ENCODE results near the gene KRT25. TPM values are rescaled to one million over a fixed set of nuclear protein-coding genes. Genes with fewer than 3 reads are reported as not detected.

Gene KRT25
- total and polyA plus RNA-seq, 2 donors (not counting 3 experiments of a cell fraction or from before 2014, with no cell fraction given) = not detected

DNA sequence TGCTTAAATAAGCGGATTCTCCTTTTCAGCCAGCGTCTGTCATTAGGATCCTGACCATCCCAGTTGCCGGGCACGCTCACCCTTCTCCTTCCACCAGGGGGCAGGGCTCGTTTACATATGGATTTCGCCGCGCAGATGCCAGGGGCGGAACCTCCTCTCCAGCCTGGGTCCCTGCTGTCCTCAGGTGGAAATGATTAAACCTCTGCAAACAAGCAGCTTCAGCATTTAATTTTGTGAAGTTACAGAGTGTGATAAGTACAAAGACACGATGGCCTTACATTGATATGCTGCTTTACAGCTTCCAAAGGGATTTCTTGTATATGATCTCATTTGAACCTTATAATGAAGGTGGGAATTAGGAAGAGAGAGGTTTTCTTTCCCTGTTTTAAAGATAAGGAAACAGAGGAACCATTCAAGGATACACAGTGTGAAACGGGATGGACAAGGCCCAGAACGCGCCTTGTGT, 48.5 kb upstream of the KRT25 start:
- ChIA-PET CTCF (interaction anchor here (0.7 to 9.5 kb wide), 9 partner anchors 11 to 860 kb away, joined by 3 to 77 read pairs (median 6); no protein-coding TSS in a partner anchor), POLR2A (no interaction called here)
- H3K36me3 ChIP-seq (ENCODE audit: control insufficient read depth in 2 of 2, extremely low read depth in 1 of 2, insufficient read depth in 2 of 2, low read length in 2 of 2) = no peaks in the 10 kb centered on the region
- TF ChIP-seq EZH2 (IDR thresholded peaks at IDR 0.05; ENCODE audit: borderline replicate concordance, low read depth, low read length, severe bottlenecking) (no peak), JUN (IDR thresholded peaks at IDR 0.05; ENCODE audit: borderline replicate concordance, insufficient read depth, insufficient read length, low read depth) (no peak)
- TF ChIP-seq, protein P1, sequence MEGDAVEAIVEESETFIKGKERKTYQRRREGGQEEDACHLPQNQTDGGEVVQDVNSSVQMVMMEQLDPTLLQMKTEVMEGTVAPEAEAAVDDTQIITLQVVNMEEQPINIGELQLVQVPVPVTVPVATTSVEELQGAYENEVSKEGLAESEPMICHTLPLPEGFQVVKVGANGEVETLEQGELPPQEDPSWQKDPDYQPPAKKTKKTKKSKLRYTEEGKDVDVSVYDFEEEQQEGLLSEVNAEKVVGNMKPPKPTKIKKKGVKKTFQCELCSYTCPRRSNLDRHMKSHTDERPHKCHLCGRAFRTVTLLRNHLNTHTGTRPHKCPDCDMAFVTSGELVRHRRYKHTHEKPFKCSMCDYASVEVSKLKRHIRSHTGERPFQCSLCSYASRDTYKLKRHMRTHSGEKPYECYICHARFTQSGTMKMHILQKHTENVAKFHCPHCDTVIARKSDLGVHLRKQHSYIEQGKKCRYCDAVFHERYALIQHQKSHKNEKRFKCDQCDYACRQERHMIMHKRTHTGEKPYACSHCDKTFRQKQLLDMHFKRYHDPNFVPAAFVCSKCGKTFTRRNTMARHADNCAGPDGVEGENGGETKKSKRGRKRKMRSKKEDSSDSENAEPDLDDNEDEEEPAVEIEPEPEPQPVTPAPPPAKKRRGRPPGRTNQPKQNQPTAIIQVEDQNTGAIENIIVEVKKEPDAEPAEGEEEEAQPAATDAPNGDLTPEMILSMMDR (IDR thresholded peaks at IDR 0.05; ENCODE audit: extremely low read depth in 1 of 2, insufficient read depth in 1 of 2, low read depth in 1 of 2, low read length in 2 of 2) = peak; percentile 85 to 88
- peaks cover 20 to 39% of the 10 kb centered on the region in 2 experiments for H3K27me3 ChIP-seq (ENCODE audit: control insufficient read depth in 2 of 2, insufficient read depth in 2 of 2, low read length in 2 of 2)
- H3K4me2 ChIP-seq (ENCODE audit: insufficient read depth, low read length) = no peak overlapping the region
- intact Hi-C loops (cut with micrococcal nuclease) = loop anchor here (1.0 to 10.0 kb wide), 8 partner anchors 53 to 864 kb away; no protein-coding TSS in a partner anchor
- H2AFZ ChIP-seq (ENCODE audit: low read depth, low read length) = no peak overlapping the region
- dilution Hi-C loops (cut with MboI; ENCODE audit: extremely low pct_ligation_motif_present, low sequenced_read_pairs) = no loop called here
- BruUV-seq (replicated peaks) = no TSS peak
- no peaks in the 10 kb centered on the region for H4K20me1 ChIP-seq (replicated peaks; ENCODE audit: control insufficient read depth, extremely low read depth, insufficient read depth, low read length)
- H3K9me1 ChIP-seq (replicated peaks; ENCODE audit: control insufficient read depth, extremely low read depth, insufficient read depth, low read length) = no peaks in the 10 kb centered on the region
- FAIRE-seq (peak; percentile 83), DNase-seq (ENCODE audit: low read depth, low spot score) (peak; percentile 71)
- no peak overlapping the region for H3K9ac ChIP-seq (replicated peaks; ENCODE audit: extremely low read depth, insufficient read depth, low read length)
- no peaks in the 10 kb centered on the region for H3K9me3 ChIP-seq (replicated peaks; ENCODE audit: control insufficient read depth, insufficient read depth, low read length)
- no peak overlapping the region for H3K4me3 ChIP-seq (replicated peaks in 1 of 3; ENCODE audit: insufficient read depth in 1 of 3, low read depth in 1 of 3, low read length in 3 of 3)
- no peaks in the 10 kb centered on the region for H3K4me1 ChIP-seq (ENCODE audit: control insufficient read depth, extremely low read depth, insufficient read depth, low read length)
- H3K79me2 ChIP-seq (ENCODE audit: control insufficient read depth, insufficient read depth, low read length) = no peaks in the 10 kb centered on the region
- no peak overlapping the region for H3K27ac ChIP-seq (ENCODE audit: insufficient read depth, low read depth, low read length)

DNA sequence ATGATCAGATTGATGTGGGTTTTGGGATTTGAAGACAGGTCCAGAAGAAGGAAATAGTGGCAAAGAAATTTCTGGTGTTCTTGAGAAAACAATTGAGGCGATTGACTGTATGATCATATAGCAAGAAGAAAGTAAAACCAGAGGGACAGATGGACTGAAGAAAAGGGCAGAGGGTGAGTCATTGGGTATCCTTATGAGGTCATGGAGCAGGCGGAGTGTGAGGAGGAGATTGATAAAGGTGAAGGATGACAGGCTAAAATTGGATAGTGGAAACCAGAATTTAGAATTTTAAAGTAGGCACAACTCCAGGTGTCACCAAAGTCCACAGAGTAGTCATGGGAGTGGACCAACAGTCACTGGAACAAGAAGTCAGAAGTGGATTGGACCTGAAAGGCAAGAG, 46.0 kb upstream of the KRT25 start:
- DNase-seq (ENCODE audit: low read depth, low spot score) (no peak), FAIRE-seq (no peak)
- peaks cover 16 to 32% of the 10 kb centered on the region in 2 experiments for H3K27me3 ChIP-seq (ENCODE audit: control insufficient read depth in 2 of 2, insufficient read depth in 2 of 2, low read length in 2 of 2)
- no peaks in the 10 kb centered on the region for H3K9me1 ChIP-seq (replicated peaks; ENCODE audit: control insufficient read depth, extremely low read depth, insufficient read depth, low read length)
- H3K79me2 ChIP-seq (ENCODE audit: control insufficient read depth, insufficient read depth, low read length) = no peaks in the 10 kb centered on the region
- no peaks in the 10 kb centered on the region for H3K36me3 ChIP-seq (ENCODE audit: control insufficient read depth in 2 of 2, extremely low read depth in 1 of 2, insufficient read depth in 2 of 2, low read length in 2 of 2)
- no peaks in the 10 kb centered on the region for H4K20me1 ChIP-seq (replicated peaks; ENCODE audit: control insufficient read depth, extremely low read depth, insufficient read depth, low read length)
- H3K27ac ChIP-seq (ENCODE audit: insufficient read depth, low read depth, low read length) = no peak overlapping the region
- no peaks in the 10 kb centered on the region for H3K4me1 ChIP-seq (ENCODE audit: control insufficient read depth, extremely low read depth, insufficient read depth, low read length)
- dilution Hi-C loops (cut with MboI; ENCODE audit: extremely low pct_ligation_motif_present, low sequenced_read_pairs) = no loop called here
- ChIA-PET POLR2A (no interaction called here), CTCF (interaction anchor here (1.4 to 9.5 kb wide), 2 partner anchors 181 to 862 kb away, joined by 3 to 77 read pairs; no protein-coding TSS in a partner anchor)
- no peak overlapping the region for H2AFZ ChIP-seq (ENCODE audit: low read depth, low read length)
- BruUV-seq (replicated peaks) = no TSS peak
- H3K4me2 ChIP-seq (ENCODE audit: insufficient read depth, low read length) = no peak overlapping the region
- no peak for TF ChIP-seq POLR2A (IDR thresholded peaks at IDR 0.05; ENCODE audit: low read depth, low read length)
- no peak for TF ChIP-seq POLR2AphosphoS5 (IDR thresholded peaks at IDR 0.05; ENCODE audit: insufficient read depth, low read depth, low read length)
- no peak for TF ChIP-seq EZH2 (IDR thresholded peaks at IDR 0.05; ENCODE audit: borderline replicate concordance, low read depth, low read length, severe bottlenecking)
- TF ChIP-seq, protein P2, sequence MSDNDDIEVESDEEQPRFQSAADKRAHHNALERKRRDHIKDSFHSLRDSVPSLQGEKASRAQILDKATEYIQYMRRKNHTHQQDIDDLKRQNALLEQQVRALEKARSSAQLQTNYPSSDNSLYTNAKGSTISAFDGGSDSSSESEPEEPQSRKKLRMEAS (IDR thresholded peaks at IDR 0.05; ENCODE audit: insufficient read depth, insufficient read length) = no peak
- TF ChIP-seq MYC (IDR thresholded peaks at IDR 0.05; ENCODE audit: low read depth, low read length) = no peak
- TF ChIP-seq GATA2 (IDR thresholded peaks at IDR 0.05; ENCODE audit: insufficient read depth, insufficient read length, low read depth, low read length) = no peak
- TF ChIP-seq JUN (IDR thresholded peaks at IDR 0.05; ENCODE audit: borderline replicate concordance, insufficient read depth, insufficient read length, low read depth) = no peak
- TF ChIP-seq, protein P1 (IDR thresholded peaks at IDR 0.05; ENCODE audit: extremely low read depth in 1 of 2, insufficient read depth in 1 of 2, low read depth in 1 of 2, low read length in 2 of 2) = no peak
- TF ChIP-seq FOS (IDR thresholded peaks at IDR 0.05; ENCODE audit: borderline replicate concordance, insufficient read depth, low read length) = no peak
- H3K9me3 ChIP-seq (replicated peaks; ENCODE audit: control insufficient read depth, insufficient read depth, low read length) = no peaks in the 10 kb centered on the region
- no peak overlapping the region for H3K9ac ChIP-seq (replicated peaks; ENCODE audit: extremely low read depth, insufficient read depth, low read length)
- intact Hi-C loops (cut with micrococcal nuclease) = loop anchor here (5.0 to 10.0 kb wide), 3 partner anchors 694 to 846 kb away; no protein-coding TSS in a partner anchor
- H3K4me3 ChIP-seq (replicated peaks in 1 of 3; ENCODE audit: insufficient read depth in 1 of 3, low read depth in 1 of 3, low read length in 3 of 3) = no peak overlapping the region

Measured in endothelial cell of umbilical vein (primary cell).